Stimulated activated CD4-positive, alpha-beta T cell treated with anti-CD3 and anti-CD28 coated beads, Interleukin-4, amount 100 ng/mL, for 1 hour (primary cell): ENCODE data around the gene STAG1.
"Not testable (repeated sequence)": the region's sequence is repeated elsewhere in the genome, so short reads cannot be mapped to it uniquely, and the experiment has no call there.

Source experiments
- DNase-seq: peaks from one replicate; pipeline ENCODE4 v3.0.0-alpha.2; 2020

Gene STAG1

DNA sequence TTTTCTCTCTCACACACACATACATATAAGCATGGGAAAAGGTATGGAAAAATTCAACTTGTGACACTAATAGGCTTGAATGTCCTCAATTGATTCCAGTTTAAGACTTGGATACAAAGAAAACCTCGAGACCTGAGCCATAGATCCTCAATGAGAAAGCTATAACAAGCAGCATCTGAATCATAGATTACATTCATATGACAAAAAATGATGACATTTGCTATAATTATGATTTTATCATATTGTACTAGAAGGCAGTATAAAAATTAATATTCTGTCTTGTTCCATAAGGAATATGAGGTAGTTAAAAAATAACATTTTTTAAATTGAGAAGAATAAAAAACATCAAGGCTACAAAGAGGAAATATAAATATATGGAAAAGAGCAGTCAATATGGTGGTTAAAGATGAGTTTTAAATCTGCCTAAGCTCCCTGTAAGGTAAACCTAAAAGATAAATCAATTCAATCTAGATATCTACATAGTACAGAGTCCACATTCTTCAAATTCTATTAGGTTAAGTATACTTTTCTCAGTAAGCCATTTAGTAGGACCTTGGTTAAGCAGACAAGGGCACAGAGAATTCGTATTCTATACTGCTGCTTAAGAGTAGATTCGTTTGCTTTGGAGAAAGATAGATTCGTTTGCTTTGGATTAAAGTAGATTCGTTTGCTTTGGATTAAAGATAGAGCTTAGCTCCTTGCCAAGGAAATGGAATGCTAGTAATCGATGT is 175.7 kb downstream of the STAG1 start:
- no peak for DNase-seq

DNA sequence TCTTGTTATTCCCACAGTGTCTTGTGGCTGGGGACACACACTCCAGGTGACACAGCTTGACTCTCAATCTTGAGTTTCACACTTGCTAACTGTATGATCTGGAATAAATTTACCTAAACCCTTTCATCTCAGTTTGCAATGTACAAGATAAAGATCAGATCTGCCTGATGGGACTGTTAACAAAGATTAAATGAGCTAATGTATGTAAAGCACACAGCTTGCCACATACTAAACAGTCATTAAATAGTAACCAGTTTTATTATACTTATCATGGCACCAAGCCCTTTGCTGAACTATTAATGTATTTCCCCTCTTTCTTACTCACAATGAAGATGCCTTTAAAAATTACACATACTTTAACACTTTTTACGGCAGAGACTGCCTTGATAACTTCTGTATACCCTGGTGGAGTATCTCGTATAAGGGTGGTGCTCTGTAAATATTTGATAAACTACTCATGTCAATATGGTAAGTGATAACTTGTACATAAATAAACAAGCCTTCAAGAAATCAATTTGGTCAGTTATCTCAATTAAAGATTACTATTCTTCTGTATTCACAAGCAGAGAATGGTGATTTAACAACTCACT is 184.5 kb downstream of the STAG1 start:
- DNase-seq = no peak

DNA sequence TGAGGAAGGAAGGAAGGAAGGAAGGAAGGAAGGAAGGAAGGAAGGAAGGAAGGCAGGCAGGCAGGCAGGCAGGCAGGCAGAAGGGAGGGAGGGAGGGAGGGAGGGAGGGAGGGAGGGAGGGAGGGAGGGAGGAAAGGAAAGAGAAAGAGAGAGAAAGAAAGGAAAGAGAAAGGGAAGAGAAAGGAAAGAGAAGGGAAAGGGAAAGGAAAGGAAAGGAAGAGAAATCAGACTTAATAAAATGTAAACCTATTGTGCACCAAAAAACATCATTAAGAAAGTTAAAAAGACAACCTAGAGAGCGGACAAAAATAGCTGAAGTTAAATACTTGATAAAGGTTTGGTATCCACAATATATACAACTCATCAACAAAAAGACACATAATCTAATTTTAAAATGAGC is 187.2 kb downstream of the STAG1 start:
- DNase-seq = not testable (repeated sequence)

DNA sequence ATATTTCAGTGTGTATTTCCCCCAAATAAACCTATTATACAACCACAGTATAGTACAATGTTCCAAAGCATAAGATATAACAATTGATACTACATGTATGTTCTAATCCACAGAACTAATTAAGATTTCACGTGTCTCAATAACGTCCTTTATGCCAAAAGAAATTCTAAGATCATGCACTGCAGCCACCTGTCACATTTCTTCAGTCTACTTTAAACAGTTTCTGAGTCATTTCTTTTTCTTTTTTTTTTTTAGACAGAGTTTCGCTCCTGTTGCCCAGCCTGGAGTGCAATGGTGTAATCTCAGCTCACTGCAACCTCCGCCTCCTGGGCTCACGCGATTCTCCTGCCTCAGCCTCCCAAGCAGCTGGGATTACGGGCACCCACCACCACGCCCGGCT is 190.2 kb downstream of the STAG1 start:
- DNase-seq = no peak

DNA sequence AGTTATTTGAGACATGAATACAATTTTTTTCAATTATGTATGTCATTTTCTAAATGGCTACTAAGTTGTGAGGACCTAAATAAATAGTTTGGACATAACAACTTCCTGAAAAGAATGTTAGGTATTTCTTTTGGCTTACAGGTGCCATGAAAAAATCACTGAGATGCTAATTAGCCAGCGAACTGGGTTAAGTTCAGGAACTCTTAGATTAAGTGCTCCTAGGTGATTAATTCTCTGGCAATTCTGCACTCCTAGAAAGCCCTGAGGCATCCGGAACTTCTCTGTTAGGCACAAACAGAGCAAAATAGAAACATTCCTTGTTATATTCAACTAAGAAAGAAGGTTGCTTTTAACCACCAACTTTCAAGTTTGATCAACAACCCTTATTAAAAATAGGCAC is 192.3 kb downstream of the STAG1 start:
- DNase-seq = no peak

DNA sequence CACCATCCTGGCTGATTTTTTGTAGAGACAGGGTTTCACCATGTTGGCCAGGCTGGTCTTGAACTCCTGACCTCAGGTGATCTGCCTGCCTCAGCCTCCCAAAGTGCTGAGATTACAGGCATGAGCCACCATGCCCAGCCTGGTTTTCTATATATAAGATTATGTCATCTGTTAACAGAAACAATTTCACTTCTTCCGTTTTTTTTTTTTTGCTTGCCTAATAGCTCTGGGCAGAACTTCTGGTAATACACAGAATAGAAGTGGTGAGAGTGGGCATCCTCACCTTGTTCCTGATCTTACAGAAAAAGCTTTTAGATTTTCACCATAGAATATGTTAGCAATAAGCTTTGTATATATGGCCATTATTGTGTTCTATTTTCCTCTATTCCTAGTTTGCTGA is 202.7 kb downstream of the STAG1 start:
- not testable (repeated sequence) for DNase-seq

DNA sequence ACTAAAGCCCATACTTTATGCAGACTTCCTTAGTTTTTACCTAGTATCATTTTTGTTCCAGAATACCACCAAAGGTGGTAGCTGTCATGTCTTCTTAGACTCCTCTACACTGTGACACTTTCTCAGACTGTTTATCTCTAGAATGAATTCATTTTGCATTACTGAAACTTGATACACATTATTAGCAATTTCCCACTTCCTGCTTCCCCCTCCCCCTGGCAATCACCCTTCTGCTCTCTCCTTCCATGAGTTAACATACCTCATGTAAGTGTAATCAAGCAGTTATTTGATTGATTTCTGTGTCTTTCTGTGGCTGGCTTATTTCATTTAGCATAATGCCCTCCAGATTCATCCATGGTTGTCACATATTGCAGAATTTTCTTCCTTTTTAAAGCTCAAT is 204.9 kb downstream of the STAG1 start:
- no peak for DNase-seq

DNA sequence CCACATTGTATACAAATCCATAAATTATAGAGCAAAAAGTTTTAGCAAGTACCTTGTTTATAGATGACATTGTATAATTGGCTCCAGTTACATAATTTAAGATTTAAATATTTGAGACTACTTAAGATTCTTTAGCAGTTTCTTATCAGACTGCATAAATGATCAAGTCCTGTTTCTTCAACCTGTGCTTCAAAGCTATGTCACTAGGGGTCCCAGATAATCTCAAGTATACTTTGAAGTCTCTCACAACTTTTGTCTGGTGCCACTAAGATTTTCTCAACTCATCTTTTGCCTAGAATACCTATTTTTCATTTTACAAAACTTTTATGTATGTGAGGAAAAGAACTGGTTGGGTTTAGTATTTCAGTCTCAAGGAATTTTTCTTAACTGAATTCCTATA is 205.5 kb downstream of the STAG1 start:
- no peak for DNase-seq

DNA sequence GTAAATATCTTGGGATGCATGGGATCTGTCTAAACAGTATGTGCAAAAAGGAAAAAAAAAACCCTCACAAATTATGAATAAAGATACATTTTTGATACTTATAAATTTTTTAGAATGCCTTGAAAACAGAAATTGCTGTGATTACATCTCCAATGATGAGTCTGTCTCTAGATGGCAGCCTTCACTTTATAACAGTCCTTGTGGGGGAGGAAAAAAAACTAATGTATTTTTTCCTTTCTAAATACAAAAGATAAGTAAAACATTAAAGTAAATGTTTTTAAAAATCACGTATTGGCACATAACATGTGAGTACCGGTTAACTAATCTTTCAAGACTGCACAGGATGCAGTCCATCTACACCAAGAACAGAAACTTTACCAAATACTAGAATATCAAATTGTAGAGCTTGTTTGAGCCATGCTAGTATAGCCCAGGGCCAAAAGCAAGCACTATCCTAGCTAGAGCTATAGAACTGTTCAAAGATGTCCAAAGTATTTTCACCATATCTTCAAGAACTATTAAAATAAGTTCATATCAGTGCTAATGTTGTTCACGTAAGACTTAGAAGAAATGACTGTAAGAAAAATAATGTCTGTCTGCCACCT is 206.4 kb downstream of the STAG1 start:
- DNase-seq = no peak

DNA sequence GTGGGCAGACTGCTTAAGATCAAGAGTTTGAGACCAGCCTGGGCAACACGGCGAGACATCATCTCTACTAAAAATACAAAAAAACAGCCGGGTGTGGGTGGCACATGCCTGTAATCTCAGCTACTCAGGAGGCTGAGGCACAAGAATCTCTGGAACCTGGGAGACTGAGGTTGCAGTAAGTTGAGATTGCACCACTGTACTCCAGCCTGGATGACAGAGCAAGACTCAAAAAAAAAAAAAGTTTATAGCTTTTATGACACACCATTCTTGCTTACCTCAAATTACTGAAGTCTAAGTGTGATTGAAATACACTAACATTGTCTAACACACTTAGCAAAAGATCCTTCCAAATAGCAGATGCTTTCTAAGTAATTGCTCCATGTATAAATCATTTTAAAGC is 207.6 kb downstream of the STAG1 start:
- no peak for DNase-seq

DNA sequence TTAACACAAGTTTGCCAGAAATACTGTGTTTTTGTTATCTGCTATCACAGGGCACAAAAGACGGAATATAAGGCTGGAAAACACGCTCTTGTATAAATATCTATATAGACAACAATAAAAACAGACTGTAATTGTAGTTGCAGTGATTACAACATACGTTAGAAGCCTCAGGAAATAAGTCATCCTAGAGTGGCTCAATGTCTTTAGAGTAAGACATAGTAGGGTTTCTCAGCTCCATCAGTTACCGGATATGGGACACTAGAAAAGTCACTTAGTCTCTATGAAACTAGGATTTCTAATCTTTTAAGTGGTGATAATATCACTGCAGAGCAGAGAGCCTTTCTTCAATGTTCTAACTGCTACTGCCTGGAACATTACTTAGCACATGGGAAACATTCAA is 208.8 kb downstream of the STAG1 start:
- DNase-seq = no peak

DNA sequence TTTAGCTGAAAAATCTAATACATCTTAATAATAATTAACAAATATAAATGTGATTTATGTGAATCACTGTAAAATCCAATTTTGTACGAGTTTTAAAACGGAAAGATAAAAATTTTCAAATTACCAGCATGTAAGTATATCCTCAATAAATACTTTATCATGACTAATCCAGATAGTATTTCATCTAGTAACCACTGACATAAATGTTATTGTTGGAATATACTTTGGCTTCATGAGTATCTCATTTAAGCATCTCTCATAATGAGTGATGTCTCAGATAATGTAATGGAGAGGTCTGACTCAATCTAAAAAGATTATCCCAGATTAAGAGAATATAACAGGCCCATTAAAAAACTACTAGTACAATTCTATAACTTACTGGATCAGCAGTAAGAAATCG is 216.3 kb downstream of the STAG1 start:
- DNase-seq = no peak

DNA sequence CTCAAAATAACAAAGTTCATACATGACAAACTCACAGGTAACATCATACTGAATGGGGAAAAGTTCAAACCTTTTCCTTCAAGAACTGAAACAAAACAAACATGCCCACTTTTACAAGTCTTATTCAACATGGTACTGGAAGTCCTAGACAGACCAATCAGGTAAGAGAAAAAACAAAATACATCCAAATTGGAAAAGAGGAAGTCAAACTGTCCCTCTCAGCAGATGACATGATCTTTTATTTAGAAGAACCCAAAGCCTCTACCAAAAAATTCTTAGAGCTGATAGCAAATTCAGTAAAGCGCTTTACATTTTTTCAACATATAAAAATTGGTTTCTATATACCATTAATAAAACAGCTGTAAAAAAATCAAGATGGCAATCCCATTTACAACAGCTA is 219.4 kb downstream of the STAG1 start:
- no peak for DNase-seq

DNA sequence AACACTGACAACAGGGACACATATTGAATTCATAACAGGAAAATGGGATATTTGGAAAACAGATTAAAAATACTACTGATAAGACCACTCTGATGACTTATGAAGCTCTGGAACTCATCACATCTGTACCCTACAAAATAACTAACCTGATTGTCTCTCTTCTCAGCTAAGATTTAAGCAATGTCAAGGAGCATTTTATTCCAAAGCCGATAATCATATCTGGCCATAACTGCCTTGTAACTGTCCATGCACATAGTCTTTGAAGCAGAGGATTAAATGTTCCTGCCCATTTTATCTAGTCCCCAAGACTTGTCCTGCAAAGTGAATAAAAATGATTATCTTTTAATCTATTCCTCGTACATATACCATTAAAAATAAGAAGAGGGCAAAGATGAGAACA is 234.1 kb downstream of the STAG1 start:
- DNase-seq = no peak

DNA sequence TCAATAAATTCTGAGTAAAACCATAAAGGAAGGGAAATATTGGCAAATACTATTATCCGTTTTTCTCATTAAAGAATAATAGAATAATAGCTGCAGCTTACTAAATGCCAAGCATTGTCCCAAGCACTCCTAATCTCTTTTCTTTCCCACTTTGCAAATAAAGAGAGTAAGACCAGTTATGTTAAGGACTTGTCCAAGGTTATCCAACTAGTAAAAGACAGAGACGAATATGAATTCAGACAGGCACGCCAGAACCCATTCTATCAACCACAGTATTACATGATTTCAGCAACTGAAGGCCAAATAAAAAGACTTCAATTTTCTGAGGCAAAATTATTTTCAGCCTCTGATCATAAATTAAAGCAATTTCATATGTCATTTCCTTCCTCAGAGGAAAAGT is 235.5 kb downstream of the STAG1 start:
- DNase-seq = no peak

DNA sequence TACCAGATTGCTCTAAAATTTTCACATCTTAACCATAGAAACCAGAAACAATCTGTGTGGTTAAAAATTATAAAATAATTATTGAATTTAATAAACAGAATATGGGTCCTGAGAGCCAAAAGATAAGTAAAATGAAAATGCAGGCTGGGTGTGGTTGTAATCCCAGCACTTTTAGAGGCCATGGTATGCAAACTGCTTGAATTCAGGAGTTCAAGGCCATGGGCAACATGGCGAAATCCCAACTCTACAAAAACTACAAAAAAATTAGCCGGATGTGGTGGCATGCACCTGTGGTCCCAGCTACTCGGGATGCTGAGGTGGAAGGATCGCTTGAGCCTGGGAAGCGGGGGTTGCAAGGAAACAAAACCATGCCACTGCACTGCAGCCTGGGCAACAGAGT is 236.1 kb downstream of the STAG1 start:
- DNase-seq = no peak

DNA sequence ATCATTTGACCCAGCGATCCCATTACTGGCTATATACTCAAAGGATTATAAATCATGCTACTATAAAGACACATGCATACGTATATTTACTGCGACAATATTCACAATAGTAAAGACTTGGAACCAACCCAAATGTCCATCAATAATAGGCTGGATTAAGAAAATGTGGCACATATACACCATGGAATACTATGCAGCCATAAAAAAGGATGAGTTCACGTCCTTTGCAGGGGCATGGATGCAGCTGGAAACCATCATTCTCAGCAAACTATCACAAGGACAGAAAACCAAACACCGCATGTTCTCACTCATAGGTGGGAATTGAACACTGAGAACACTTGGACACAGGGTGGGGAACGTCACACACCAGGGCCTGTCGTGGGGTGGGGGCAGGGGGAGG is 237.6 kb downstream of the STAG1 start:
- not testable (repeated sequence) for DNase-seq

DNA sequence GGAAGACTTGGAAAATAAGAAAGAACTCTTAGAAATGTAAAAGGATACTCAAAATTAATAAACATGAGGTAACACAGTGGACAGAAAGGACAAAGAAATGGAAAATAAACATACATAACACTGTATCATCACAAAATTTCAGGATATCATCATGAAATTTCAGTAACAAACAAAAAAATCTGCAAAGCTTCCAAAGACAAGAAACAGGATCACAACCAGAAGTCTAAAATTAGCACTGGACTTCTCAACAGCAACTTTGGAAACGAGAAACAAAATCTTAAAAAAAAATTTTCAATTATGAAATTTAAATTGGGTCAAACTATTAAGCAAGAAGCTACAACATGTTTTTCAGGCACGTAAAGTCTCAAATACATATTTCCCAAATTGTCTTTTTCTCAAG is 238.8 kb downstream of the STAG1 start:
- DNase-seq = no peak

DNA sequence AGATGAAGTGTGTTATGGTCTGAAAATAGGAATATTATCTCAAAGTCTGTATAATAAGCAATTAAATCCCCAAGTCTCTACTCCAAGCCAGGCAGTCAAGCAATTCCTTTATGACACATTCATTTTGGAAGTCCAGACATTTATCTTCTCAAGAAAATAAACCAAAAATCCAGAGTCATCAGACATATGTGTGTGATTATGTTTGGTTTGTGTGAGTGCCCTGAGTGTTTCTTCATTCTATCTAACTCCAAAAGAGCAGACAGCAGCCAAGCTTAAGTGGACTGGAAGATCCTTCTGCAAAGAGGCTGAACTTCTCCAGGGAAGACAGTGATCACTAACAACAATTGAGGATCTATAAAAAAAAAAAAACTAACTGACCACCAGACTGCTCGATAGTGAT is 239.8 kb downstream of the STAG1 start:
- DNase-seq = no peak

DNA sequence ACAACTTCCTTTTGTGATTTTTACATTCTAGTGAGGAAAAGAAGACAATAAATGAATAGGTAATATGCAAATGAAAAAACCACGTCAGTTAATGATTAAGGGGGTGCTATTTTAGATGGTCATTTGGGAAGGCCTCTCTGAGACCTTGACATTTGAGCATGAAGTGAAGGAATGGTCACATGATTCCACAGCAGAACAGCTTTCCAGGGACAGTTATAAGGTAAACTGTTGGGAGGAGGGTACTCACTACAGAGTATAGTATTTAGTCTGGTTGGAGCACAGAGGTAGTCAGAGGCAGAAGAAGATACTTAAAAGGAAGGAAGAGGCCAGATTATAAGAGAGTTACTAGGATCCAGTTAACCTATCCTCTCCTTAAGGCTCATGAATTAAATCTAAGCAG is 246.5 kb downstream of the STAG1 start:
- no peak for DNase-seq

DNA sequence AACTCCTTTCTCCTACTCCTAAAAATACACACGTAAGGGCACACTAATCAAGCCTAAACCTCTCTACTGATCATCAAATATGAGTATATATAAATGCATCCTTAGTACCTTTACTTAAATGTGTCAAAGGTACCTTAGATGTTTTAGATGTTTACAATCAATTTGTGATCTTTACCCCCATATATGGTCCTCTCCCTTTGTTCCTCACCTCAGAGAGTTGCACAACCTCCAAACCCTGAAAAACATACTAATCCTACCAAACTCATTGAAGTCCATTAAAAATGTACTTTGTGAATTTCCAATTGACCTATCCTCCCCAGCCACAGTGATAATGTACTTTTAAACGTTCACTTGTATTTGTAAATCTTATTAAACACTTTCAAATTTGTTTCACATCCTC is 249.1 kb downstream of the STAG1 start:
- no peak for DNase-seq

DNA sequence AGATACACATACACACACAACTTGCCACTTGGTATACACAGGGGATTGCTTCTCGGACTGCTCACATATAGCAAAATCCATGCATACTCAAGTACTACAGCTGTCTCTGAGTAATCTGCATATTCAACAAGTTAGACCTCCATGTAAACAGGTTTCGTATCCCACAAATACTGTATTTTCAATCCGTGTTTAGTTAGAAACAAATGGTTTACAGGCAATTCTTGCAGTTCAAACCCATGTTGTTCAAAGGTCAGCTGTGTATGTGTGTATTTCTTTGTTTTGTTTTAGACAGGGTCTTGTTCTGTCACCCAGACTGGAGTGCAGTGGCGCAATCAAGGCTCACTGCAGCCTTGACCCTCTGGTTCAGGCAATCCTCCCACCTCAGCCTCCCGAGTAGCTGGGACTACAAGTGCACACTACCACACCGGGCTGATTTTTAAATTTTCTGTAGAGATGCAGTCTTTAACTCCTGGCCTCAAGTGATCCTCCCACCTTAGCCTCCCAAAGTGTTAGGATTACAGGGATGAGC is 253.2 kb downstream of the STAG1 start:
- DNase-seq = no peak

DNA sequence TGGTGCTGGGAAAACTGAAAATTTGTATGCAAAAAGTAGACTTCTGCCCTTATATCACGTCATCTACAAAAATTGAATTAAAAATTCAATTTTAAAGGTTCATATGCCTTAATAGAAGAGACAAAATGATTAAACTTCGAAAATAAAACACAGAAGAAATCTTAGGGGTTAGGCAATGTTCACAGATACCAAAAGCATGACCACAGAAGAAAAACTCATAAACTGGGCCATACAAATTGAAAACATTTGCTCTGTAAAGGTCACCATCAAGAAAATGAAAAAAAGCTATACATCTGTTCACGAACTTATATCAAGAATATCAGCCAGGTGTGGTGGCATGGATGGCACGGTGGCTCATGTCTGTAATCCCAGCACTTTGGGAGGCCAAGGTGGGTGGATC is 257.0 kb downstream of the STAG1 start:
- no peak for DNase-seq

DNA sequence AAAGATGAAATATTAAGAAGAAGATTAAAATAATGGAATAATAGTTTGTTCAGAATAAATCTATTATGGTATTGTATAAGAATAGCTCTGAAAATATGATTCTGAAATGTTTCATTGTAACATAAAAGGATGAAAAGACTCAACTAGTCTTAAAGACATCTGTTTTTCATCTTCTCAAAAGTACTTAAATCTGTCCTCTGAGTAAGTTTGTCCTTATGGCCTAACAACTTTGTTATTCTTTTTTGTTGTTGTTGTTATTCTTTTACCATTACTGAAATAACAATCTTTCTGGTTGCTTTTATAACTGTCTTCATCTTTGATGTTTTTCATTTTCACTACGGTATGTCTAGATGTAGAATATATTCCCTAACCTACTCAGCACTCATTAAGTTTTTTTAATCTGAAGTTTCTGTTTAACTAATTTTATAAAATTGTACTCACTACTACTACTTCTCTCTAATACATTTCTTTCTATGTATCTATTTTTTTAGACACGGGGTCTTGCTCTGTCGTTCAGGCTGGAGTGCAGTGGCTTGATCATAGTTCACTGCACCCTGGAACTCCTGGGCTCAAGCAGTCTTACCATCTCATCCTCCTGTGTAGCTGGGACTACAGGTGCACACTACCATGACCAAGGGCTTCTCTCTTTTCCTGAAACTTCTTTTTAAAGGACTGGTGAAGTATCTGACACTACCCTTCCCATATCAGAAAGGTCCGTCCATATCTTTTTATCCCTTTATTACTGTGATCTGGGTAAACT is 261.4 kb downstream of the STAG1 start:
- no peak for DNase-seq
